Lower leg skin (tissue), 3 donors: ENCODE data around the gene GNAS-AS1.

ENCODE experiments used
- CTCF ChIP-seq, 3 donors: fragments of 450-650 bp; IDR thresholded peaks; one replicate each; pipeline ENCODE4 v1.5.1; 2016; ENCODE audit warnings: antibody characterized with exemption in 3 of 3, mild to moderate bottlenecking in 3 of 3, moderate library complexity in 2 of 3
- POLR2A ChIP-seq, 2 donors: fragments of 450-650 bp; IDR thresholded peaks; one replicate each; pipeline ENCODE4 v1.6.1; 2016 to 2017; ENCODE audit warnings: antibody characterized with exemption in 2 of 2, mild to moderate bottlenecking in 1 of 2, moderate library complexity in 1 of 2

- TF ChIP-seq CTCF (IDR thresholded peaks at IDR 0.05) (no peak), POLR2A (IDR thresholded peaks at IDR 0.05) (no peak)
Measured at GRCh38 chr20:58890518-58891085, 39.9 kb upstream of the GNAS-AS1 start.
